Measurements from ENCODE around the gene CSH2.
"Not testable (repeated sequence)": the region's sequence is repeated elsewhere in the genome, so short reads cannot be mapped to it uniquely, and the experiment has no call there.

GRCh38 chr17:63889026-63889848, 15.8 kb upstream of the CSH2 start:
- peak in 2 of 4 experiments; percentile 11 to 41 for TF ChIP-seq CTCF (IDR thresholded peaks at IDR 0.05)
- not testable (repeated sequence) for TF ChIP-seq POLR2A (IDR thresholded peaks at IDR 0.05)

All from prostate gland (tissue), 2 donors.